ENCODE results near the gene RASSF3. TPM values are rescaled to one million over a fixed set of nuclear protein-coding genes. Genes with fewer than 3 reads are reported as not detected.

Gene RASSF3, protein sequence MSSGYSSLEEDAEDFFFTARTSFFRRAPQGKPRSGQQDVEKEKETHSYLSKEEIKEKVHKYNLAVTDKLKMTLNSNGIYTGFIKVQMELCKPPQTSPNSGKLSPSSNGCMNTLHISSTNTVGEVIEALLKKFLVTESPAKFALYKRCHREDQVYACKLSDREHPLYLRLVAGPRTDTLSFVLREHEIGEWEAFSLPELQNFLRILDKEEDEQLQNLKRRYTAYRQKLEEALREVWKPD
- 22.3 and 25.8 TPM in 2 replicates for total RNA-seq

GRCh38 chr12:64610079-64610659, at the start of gene RASSF3:
RASSF3 (plus strand) TSS chr12:64610495; CDS start chr12:64610633, 138 bp downstream.

Small RNA genes lying within 50 kb of the gene (small RNA-seq; reads per million reads assigned to genes)
- gene MIR548C, result not detected
- not detected for gene MIR548Z
- not detected for gene RF00137

Other genes with a start within 250 kb of the RASSF3 start
- 0.12 and 0.49 TPM in 2 replicates for gene C12orf56, start 219.7 kb upstream of the RASSF3 start, total RNA-seq
- gene XPOT, start 206.1 kb upstream of the RASSF3 start, total RNA-seq, result 104 and 152 TPM in 2 replicates
- 38.6 and 40.7 TPM in 2 replicates for gene TBK1, start 158.4 kb upstream of the RASSF3 start, total RNA-seq
- 189 and 231 TPM in 2 replicates for gene GNS, start 148.9 kb downstream of the RASSF3 start, total RNA-seq
- gene TBC1D30, start 214.2 kb downstream of the RASSF3 start, total RNA-seq, result 0.12 and 0.32 TPM in 2 replicates